ENCODE results near the gene ELL.

DNA sequence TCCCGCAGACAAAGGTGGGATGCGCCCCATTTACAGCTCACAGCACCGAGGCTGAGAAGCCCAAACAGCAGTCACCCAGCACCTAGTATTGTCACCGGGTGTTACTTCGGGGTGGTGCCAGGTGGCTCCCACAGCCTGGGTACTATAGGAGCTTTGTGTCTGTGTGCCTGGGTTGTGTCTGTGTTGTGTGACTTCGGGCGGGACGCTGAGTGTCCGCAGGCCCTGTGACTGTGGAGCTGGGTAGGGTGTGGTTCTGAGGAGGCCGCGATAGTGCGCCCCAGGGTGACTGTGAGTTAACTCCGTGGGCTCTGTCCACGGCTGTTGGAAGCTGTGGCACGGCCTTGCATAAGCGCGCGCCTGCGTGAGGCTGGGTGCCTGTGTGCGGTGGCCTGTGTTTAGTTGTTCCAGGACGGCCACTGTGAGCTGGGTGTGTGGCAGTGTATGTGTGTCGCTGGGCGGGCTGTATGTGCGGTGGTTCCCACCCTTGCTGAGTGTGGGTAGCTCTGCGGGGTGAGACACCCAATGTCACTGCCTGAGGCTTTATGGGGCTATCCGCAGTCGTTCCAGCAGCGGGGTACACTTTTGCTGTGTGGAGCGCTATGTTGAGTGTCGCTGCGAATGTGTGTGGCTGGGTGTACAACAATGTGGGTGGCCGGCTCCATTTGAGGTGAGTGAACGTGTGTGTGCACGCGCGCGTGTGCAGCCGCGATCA, 103.2 kb downstream of the ELL start:
- no peak for TF ChIP-seq POLR2AphosphoS5 (IDR thresholded peaks at IDR 0.05; ENCODE audit: borderline replicate concordance, low read depth, low read length)
- TF ChIP-seq EZH2 (IDR thresholded peaks at IDR 0.05) = no peak

All from SK-N-MC (cell line).